Activated CD4-positive, alpha-beta T cell treated with anti-CD3 and anti-CD28 coated beads for 4 hours (primary cell): ENCODE data around the gene TMOD1.
"Not testable (repeated sequence)": the region's sequence is repeated elsewhere in the genome, so short reads cannot be mapped to it uniquely, and the experiment has no call there.

Source experiments
- DNase-seq, 2 donors: peaks; one replicate each; pipeline ENCODE4 v3.0.0-alpha.2; 2020

Gene TMOD1

GRCh38 chr9:97599314-97599846 lies 97.9 kb downstream of the TMOD1 start:
- DNase-seq: no peak

- no peak for DNase-seq
Measured at GRCh38 chr9:97600531-97601227, 99.2 kb downstream of the TMOD1 start.

- no peak for DNase-seq
Measured at GRCh38 chr9:97601228-97601898, 99.9 kb downstream of the TMOD1 start.

GRCh38 chr9:97602430-97602829 lies 101.0 kb downstream of the TMOD1 start:
- no peak for DNase-seq

GRCh38 chr9:97604901-97605645 lies 103.6 kb downstream of the TMOD1 start:
- no peak for DNase-seq

GRCh38 chr9:97615439-97616072 lies 114.1 kb downstream of the TMOD1 start:
- peak; percentile 41 to 57 for DNase-seq

- DNase-seq: no peak
Measured at GRCh38 chr9:97617939-97618416, 116.5 kb downstream of the TMOD1 start.

GRCh38 chr9:97620063-97620462 lies 118.6 kb downstream of the TMOD1 start:
- DNase-seq: not testable (repeated sequence)

- DNase-seq: not testable (repeated sequence)
Measured at GRCh38 chr9:97622483-97622882, 121.0 kb downstream of the TMOD1 start.

- DNase-seq: no peak
Measured at GRCh38 chr9:97623946-97624345, 122.5 kb downstream of the TMOD1 start.

GRCh38 chr9:97625620-97626019 lies 124.2 kb downstream of the TMOD1 start:
- DNase-seq: no peak

GRCh38 chr9:97627624-97628023 lies 126.2 kb downstream of the TMOD1 start:
- no peak for DNase-seq

- DNase-seq: no peak
Measured at GRCh38 chr9:97628668-97629067, 127.2 kb downstream of the TMOD1 start.

GRCh38 chr9:97629156-97629555 lies 127.7 kb downstream of the TMOD1 start:
- DNase-seq: no peak

- no peak for DNase-seq
Measured at GRCh38 chr9:97630591-97630990, 129.1 kb downstream of the TMOD1 start.

GRCh38 chr9:97632248-97632984 lies 130.9 kb downstream of the TMOD1 start:
- peak in 1 of 2 donors; percentile 24 for DNase-seq

GRCh38 chr9:97632985-97633858 lies 131.8 kb downstream of the TMOD1 start, which contains the start of the genes NCBP1 and TSTD2:
Gene NCBP1 (plus strand): TSS chr9:97633821. CDS start chr9:97633882, 61 bp downstream.
Gene TSTD2 (minus strand): TSS chr9:97633368. CDS start chr9:97627562, 5,806 bp downstream.
- peak; percentile 94 to 96 for DNase-seq

GRCh38 chr9:97633859-97634490 lies 132.5 kb downstream of the TMOD1 start:
- DNase-seq: no peak

- no peak for DNase-seq
Measured at GRCh38 chr9:97635026-97635425, 133.6 kb downstream of the TMOD1 start.

- DNase-seq: no peak
Measured at GRCh38 chr9:97636903-97637302, 135.4 kb downstream of the TMOD1 start.
